ENCODE results near the gene ADCY4. TPM values are rescaled to one million over a fixed set of nuclear protein-coding genes. Genes with fewer than 3 reads are reported as not detected.

Gene ADCY4
- total and polyA plus RNA-seq, 10 of the 15 experiments (the other 5 are each of a cell fraction or from before 2014, with no cell fraction given) = 0.05 to 0.87 (median 0.21) TPM; not detected in 1

DNA sequence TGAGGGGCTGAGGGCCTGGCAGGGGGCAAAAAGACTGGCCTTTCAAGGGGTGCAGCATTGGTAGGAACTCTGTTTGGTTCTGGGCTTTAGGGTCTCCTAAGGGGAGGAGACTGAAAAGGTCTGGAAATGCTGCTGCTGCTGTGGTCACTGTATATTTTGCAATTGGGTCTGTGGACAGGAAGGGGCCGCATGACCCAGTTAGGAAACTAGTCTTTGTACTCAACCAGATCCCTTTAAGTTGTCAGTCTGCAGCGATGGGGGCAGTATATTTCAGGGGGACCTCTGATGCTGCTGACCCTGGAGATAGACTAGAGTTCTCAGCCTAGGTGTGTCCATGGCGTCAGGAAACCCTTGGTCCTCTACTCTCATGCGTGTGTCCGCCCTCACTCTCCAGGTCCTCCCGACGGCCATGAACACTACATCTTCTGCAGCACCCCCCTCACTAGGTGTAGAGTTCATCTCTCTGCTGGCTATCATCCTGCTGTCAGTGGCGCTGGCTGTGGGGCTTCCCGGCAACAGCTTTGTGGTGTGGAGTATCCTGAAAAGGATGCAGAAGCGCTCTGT lies 19.5 kb downstream of the ADCY4 start:
- Histone ChIP-seq H3K9me3 (replicated peaks; ENCODE audit: control insufficient read depth, insufficient read depth, low read length) (no peaks in the 10 kb centered on the region), H3K9ac (ENCODE audit: control insufficient read depth, insufficient read depth, low read length) (no peak overlapping the region), H3K4me2 (ENCODE audit: control insufficient read depth, insufficient read depth) (no peak overlapping the region), H3K27ac (ENCODE audit: control insufficient read depth, insufficient read depth) (no peak overlapping the region), H2AFZ (ENCODE audit: control insufficient read depth, low read depth, low read length) (no peak overlapping the region), H3K79me2 (ENCODE audit: control insufficient read depth, insufficient read depth, low read length) (no peaks in the 10 kb centered on the region), H3K4me1 (ENCODE audit: control insufficient read depth, insufficient read depth, low read length) (peaks cover 26% of the 10 kb centered on the region), H4K20me1 (ENCODE audit: control insufficient read depth, insufficient read depth) (no peaks in the 10 kb centered on the region; the same call in 1 of the 2 replicates), H3K36me3 (ENCODE audit: control insufficient read depth in 2 of 2, insufficient read depth in 2 of 2, low read length in 1 of 2) (no peaks in the 10 kb centered on the region), H3K27me3 (replicated peaks in 1 of 2; ENCODE audit: control insufficient read depth in 2 of 2, insufficient read depth in 2 of 2, low read length in 1 of 2) (no peaks in the 10 kb centered on the region), H3K4me3 (no peak overlapping the region)
- ChIA-PET RAD21 (ENCODE audit: unreplicated experiment) (no interaction called here), SMC1A (ENCODE audit: uncharacterized antibody, unreplicated experiment) (no interaction called here), POLR2A (no interaction called here), CTCF (no interaction called here)
- BruUV-seq (replicated peaks) = no TSS peak
- intact Hi-C loops (cut with micrococcal nuclease; ENCODE audit: unreplicated experiment) = no loop called here
- in situ Hi-C loops (cut with MboI) = no loop called here
- WGBS (ENCODE audit: insufficient coverage, insufficient replicate concordance, low lambda C conversion rate, missing lambda C conversion rate) = 90% methylated on average over 10 of the region's 10 CpGs
- ATAC-seq (no peak), DNase-seq (ENCODE audit: low read depth, low spot score) (no peak), FAIRE-seq (no peak)
- TF ChIP-seq FOXK2 (IDR thresholded peaks at IDR 0.05) (0 out of 2 replicates have a peak, but pooled peaks have one; percentile 2), POLR2AphosphoS2 (IDR thresholded peaks at IDR 0.05; ENCODE audit: low read depth, low read length) (no peak), RFX5 (IDR thresholded peaks at IDR 0.05; ENCODE audit: low read depth, low read length) (no peak)

DNA sequence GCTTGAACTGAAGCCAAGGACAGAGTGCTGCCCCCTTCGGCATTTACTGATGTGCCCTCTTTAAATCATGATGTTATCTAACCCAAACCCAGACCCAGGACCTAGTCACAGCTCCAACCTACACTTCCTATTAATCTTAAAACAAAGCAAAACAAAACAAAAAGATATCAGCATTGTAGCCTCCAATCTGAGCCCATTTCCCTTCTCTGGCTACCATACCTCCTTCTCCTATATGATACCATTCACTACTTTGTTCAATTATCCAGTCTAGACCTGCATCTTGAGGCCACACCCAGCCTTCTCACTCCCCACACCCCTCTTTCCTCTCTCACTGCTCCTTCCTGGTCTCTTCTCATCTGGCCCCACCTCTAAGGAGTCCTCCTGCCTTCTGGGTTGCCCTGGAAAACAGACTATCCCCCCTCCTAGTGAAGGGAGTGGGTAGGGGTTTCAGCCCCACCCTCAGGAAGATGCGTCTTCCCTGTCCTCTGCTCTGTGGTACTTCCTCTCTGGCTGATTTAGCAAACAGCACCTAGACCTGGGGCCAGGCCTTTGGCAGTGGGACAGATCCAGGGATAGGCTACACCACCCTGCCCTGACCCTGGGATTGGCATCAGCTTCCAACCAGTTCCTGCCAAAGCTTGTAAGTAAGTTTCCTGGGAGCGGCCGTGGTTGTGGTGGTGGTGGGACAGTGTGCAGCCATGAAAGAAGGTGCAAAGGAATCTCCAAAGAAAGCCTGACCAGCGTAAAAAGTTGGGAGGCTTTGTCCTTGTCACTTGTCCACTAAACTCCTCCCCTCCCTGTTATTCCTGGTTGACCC lies 20.3 kb downstream of the ADCY4 start:
- Histone ChIP-seq H3K4me3 (no peak overlapping the region), H3K27ac (ENCODE audit: control insufficient read depth, insufficient read depth) (no peak overlapping the region)
- no peak for TF ChIP-seq HDAC6 (IDR thresholded peaks at IDR 0.05; ENCODE audit: unreplicated experiment)
- no peak for TF ChIP-seq CHD4 (IDR thresholded peaks at IDR 0.05)
- no peak for TF ChIP-seq POLR2A (IDR thresholded peaks at IDR 0.05; ENCODE audit: low read depth, low read length)
- TF ChIP-seq, protein P1, sequence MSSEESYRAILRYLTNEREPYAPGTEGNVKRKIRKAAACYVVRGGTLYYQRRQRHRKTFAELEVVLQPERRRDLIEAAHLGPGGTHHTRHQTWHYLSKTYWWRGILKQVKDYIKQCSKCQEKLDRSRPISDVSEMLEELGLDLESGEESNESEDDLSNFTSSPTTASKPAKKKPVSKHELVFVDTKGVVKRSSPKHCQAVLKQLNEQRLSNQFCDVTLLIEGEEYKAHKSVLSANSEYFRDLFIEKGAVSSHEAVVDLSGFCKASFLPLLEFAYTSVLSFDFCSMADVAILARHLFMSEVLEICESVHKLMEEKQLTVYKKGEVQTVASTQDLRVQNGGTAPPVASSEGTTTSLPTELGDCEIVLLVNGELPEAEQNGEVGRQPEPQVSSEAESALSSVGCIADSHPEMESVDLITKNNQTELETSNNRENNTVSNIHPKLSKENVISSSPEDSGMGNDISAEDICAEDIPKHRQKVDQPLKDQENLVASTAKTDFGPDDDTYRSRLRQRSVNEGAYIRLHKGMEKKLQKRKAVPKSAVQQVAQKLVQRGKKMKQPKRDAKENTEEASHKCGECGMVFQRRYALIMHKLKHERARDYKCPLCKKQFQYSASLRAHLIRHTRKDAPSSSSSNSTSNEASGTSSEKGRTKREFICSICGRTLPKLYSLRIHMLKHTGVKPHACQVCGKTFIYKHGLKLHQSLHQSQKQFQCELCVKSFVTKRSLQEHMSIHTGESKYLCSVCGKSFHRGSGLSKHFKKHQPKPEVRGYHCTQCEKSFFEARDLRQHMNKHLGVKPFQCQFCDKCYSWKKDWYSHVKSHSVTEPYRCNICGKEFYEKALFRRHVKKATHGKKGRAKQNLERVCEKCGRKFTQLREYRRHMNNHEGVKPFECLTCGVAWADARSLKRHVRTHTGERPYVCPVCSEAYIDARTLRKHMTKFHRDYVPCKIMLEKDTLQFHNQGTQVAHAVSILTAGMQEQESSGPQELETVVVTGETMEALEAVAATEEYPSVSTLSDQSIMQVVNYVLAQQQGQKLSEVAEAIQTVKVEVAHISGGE (CRISPR knock-in tag; IDR thresholded peaks at IDR 0.05) = no peak
- TF ChIP-seq SMAD1 (IDR thresholded peaks at IDR 0.05; ENCODE audit: low read depth, partially characterized antibody) = no peak
- no peak for TF ChIP-seq KDM1A (IDR thresholded peaks at IDR 0.05; ENCODE audit: borderline replicate concordance)
- no peak for TF ChIP-seq ATF3 (IDR thresholded peaks at IDR 0.05; ENCODE audit: borderline replicate concordance, extremely low read depth, low read depth, low read length)
- TF ChIP-seq, protein P2, sequence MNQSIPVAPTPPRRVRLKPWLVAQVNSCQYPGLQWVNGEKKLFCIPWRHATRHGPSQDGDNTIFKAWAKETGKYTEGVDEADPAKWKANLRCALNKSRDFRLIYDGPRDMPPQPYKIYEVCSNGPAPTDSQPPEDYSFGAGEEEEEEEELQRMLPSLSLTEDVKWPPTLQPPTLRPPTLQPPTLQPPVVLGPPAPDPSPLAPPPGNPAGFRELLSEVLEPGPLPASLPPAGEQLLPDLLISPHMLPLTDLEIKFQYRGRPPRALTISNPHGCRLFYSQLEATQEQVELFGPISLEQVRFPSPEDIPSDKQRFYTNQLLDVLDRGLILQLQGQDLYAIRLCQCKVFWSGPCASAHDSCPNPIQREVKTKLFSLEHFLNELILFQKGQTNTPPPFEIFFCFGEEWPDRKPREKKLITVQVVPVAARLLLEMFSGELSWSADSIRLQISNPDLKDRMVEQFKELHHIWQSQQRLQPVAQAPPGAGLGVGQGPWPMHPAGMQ (IDR thresholded peaks at IDR 0.05; ENCODE audit: borderline replicate concordance) = no peak

More for the DNA sequence above, 20.3 kb downstream of the ADCY4 start:
- 96% methylated on average over 5 of the region's 5 CpGs for WGBS (ENCODE audit: insufficient coverage, insufficient replicate concordance, low lambda C conversion rate, missing lambda C conversion rate)
- H3K36me3 ChIP-seq (ENCODE audit: control insufficient read depth in 2 of 2, insufficient read depth in 2 of 2, low read length in 1 of 2) = no peaks in the 10 kb centered on the region; a peak in 1 of 4 replicates
- H3K79me2 ChIP-seq (ENCODE audit: control insufficient read depth, insufficient read depth, low read length) = no peaks in the 10 kb centered on the region
- POLR2A ChIA-PET = interaction anchor here (0.8 to 1.3 kb wide), 2 partner anchors 8 to 15 kb away, joined by 3 to 4 read pairs; partner anchors contain the start of genes DHRS1 and NOP9
- no peak for DNase-seq (ENCODE audit: low read depth, low spot score)
- TSS peak; percentile 40 for BruUV-seq (replicated peaks)
- SMC1A ChIA-PET (ENCODE audit: uncharacterized antibody, unreplicated experiment) = no interaction called here
- intact Hi-C loops (cut with micrococcal nuclease; ENCODE audit: unreplicated experiment) = no loop called here
- no peak overlapping the region for H2AFZ ChIP-seq (ENCODE audit: control insufficient read depth, low read depth, low read length)
- H4K20me1 ChIP-seq (ENCODE audit: control insufficient read depth, insufficient read depth) = no peaks in the 10 kb centered on the region; the same call in 1 of the 2 replicates
- ATAC-seq = no peak
- RAD21 ChIA-PET (ENCODE audit: unreplicated experiment) = no interaction called here
- in situ Hi-C loops (cut with MboI) = no loop called here
- CTCF ChIA-PET = interaction anchor here (1.3 to 7.9 kb wide), 3 partner anchors 18 to 116 kb away, joined by 3 to 58 read pairs (median 6); partner anchors contain the start of gene KHNYN
- no peak for FAIRE-seq
- H3K4me2 ChIP-seq (ENCODE audit: control insufficient read depth, insufficient read depth) = no peak overlapping the region
- no peaks in the 10 kb centered on the region for H3K27me3 ChIP-seq (replicated peaks in 1 of 2; ENCODE audit: control insufficient read depth in 2 of 2, insufficient read depth in 2 of 2, low read length in 1 of 2)
- peaks cover 29% of the 10 kb centered on the region for H3K4me1 ChIP-seq (ENCODE audit: control insufficient read depth, insufficient read depth, low read length)
- no peak overlapping the region for H3K9ac ChIP-seq (ENCODE audit: control insufficient read depth, insufficient read depth, low read length)
- H3K9me3 ChIP-seq (replicated peaks; ENCODE audit: control insufficient read depth, insufficient read depth, low read length) = no peaks in the 10 kb centered on the region
